AG04450 (cell line): Measurements from ENCODE around the gene PPP3CA. TPM values are rescaled to one million over a fixed set of nuclear protein-coding genes. Genes with fewer than 3 reads are reported as not detected.

Source experiments
- CTCF ChIA-PET: fragments of 300-600, 350-600 bp; formaldehyde crosslinking; extraction: SDS; loops from one replicate; lab custom pipeline; 2022; ENCODE audit warnings: antibody characterized with exemption, inconsistent platforms; lab: Charles Lee
- POLR2A ChIA-PET: fragments of 350-600 bp; formaldehyde crosslinking; extraction: SDS; loops from one replicate; lab custom pipeline; 2021; ENCODE audit warnings: antibody characterized with exemption, inconsistent platforms; lab: Yijun Ruan, JAX
- DNase-seq: peaks from one replicate; pipeline ENCODE4 v3.0.0-alpha.2; 2011; ENCODE audit warnings: low read depth, low spot score
- H3K27ac ChIP-seq: one replicate; pipeline ENCODE4 v1.5.1; 2012; ENCODE audit warnings: low read depth, low read length, control low read depth
- H3K27me3 ChIP-seq: one replicate; pipeline ENCODE4 v1.6.0; 2012; ENCODE audit warnings: low read length; ENCODE audit not compliant: control insufficient read depth, insufficient read depth
- H3K4me3 ChIP-seq: 2 replicates; pipeline ENCODE4 v1.5.1; 2011; ENCODE audit warnings: mild to moderate bottlenecking, low read depth, low read length, control low read depth
- H3K9me3 ChIP-seq: 2 replicates; pipeline ENCODE4 v1.5.1; 2012; ENCODE audit warnings: low read length; ENCODE audit not compliant: control insufficient read depth, insufficient read depth
- polyA plus RNA-seq: library from polyadenylated mRNA; depleted of rRNA; stranded (reverse); fragments of >200 nt; gene quantifications from 2 replicates; pipeline ENCODE4 v1.2.3, GENCODE V29; 2011
- small RNA-seq: library from RNA; depleted of rRNA; stranded (forward); fragments of <200 nt; gene quantifications from one replicate; pipeline ENCODE3, GENCODE V24; 2012; ENCODE audit warnings: low read depth; ENCODE audit not compliant: insufficient read length
- TF ChIP-seq, protein P1 (sequence below): IDR thresholded peaks from 2 replicates; pipeline ENCODE4 v1.5.1; 2011; ENCODE audit warnings: low read depth, low read length, control low read depth, inconsistent platforms

PPP3CA gene
- polyA plus RNA-seq, 1 experiment, result 38.7 TPM

DNA sequence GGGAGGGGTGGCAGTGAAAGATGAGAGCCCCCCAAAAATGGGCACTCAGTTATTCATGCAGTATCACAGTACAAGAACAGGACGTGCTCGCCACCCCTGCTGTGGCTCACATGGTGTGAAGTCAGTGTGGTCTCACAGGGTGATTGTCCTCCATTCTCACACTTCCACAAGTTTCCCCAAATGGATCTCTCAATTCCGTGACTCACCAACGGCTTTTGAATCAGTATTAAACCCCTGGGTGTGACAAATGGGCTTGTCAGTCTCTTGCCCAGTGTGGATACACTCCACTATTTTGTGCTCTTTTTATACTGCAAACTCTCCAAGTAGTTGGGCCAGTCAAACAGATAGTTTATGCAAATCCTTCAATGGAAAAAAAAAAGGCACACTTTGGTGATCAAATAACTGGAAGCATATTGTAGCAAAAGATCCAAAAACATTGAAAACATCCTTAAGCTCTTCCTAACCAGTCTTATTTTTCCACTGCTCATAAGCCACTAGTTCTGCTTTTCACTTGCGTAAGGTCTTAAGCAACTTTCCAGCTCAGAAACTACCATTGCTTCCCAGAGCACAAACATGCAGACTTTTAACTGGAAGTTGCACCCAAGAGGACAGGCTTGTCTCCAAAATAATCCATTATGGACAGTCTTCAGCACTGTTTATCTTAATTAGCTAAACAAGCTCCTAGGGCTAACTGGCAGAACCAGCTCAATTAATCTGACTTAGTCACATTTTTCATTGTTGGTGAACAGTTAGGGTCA, 365.7 kb downstream of the PPP3CA start:
- Histone ChIP-seq H3K27ac (no peak overlapping the region), H3K4me3 (no peak overlapping the region), H3K27me3 (no peaks in the 10 kb centered on the region), H3K9me3 (no peaks in the 10 kb centered on the region; the same call in 1 of the 2 replicates)
- no peak for DNase-seq
- ChIA-PET CTCF (no interaction called here), POLR2A (no interaction called here)
- TF ChIP-seq, protein P1, sequence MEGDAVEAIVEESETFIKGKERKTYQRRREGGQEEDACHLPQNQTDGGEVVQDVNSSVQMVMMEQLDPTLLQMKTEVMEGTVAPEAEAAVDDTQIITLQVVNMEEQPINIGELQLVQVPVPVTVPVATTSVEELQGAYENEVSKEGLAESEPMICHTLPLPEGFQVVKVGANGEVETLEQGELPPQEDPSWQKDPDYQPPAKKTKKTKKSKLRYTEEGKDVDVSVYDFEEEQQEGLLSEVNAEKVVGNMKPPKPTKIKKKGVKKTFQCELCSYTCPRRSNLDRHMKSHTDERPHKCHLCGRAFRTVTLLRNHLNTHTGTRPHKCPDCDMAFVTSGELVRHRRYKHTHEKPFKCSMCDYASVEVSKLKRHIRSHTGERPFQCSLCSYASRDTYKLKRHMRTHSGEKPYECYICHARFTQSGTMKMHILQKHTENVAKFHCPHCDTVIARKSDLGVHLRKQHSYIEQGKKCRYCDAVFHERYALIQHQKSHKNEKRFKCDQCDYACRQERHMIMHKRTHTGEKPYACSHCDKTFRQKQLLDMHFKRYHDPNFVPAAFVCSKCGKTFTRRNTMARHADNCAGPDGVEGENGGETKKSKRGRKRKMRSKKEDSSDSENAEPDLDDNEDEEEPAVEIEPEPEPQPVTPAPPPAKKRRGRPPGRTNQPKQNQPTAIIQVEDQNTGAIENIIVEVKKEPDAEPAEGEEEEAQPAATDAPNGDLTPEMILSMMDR, result no peak

DNA sequence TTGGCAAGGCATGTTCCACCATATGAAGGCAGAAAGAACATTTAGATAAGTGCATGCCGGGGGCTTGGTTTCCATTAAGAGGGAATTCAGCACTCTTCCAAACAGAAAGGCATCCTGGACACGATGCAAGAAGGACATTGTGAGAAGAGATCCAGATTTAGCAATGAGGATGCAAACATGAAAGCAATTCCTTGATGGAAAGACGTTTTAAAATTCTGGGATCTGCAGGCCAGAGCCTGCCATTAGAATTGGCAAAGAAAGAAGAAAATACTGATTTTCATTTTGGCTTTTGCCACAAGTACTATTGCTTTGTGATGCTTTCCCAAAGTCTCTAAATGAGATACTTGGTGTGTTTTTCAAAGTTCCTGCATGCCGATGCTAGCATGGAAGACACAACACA, 367.6 kb downstream of the PPP3CA start:
- H3K27me3 ChIP-seq, result no peaks in the 10 kb centered on the region
- CTCF ChIA-PET, result no interaction called here
- no peak for DNase-seq
- H3K9me3 ChIP-seq, result no peaks in the 10 kb centered on the region
- TF ChIP-seq, protein P1, result no peak
- H3K27ac ChIP-seq, result no peak overlapping the region
- POLR2A ChIA-PET, result no interaction called here
- H3K4me3 ChIP-seq, result no peak overlapping the region

DNA sequence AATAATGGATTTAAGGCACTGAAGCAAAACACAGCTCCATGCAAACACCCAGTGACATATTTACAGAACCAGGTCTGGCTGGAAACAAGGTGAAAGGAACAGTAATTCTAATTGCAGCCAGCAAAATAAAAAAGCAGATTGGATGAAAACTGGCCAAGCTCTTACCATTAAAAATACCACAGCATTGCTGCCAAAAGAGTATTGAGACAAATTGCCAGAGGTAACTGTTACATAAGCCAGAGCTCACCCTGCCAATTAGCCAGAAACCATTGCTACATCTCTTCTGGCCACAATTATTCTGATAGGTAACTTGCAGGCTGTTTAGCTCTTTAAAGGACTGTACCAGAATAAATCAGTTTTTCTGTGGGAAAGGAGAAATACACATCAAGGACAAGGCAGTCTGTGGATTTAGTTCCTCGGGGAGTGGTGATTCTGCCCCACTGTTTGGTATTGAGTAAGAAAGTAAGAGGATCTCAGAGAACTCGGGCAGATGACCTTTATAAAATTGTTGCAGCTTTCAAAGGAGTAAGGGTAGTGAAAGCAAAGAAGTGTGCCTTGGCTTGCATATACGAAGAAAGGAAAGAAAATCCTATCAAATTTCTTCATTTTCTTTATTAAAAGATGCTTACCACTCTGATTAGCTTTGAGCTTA, 369.5 kb downstream of the PPP3CA start:
- ChIA-PET CTCF (no interaction called here), POLR2A (no interaction called here)
- TF ChIP-seq, protein P1, result no peak
- DNase-seq, result no peak
- Histone ChIP-seq H3K4me3 (no peak overlapping the region), H3K27ac (no peak overlapping the region), H3K9me3 (no peaks in the 10 kb centered on the region), H3K27me3 (no peaks in the 10 kb centered on the region)

DNA sequence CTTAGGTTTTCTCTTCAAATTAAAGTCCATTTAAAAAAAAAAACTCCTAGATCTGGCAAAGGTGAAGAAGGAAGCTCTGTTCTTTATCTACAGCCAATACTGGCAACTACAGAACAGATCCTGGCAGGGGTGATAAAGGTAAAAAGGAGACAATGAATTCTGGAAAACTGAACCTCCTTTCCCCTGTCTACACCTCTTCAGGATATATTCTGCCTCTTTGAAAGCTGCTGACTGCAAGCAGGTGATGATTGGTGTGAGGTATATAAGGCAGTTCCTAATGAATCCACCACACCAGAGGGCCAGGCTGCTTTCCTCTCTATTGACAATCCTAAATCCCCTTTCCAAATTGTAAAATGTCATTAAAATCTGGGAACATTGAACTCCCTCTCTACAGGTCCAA, 370.1 kb downstream of the PPP3CA start:
- ChIA-PET CTCF (no interaction called here), POLR2A (no interaction called here)
- Histone ChIP-seq H3K9me3 (no peaks in the 10 kb centered on the region), H3K27ac (no peak overlapping the region), H3K27me3 (no peaks in the 10 kb centered on the region), H3K4me3 (no peak overlapping the region)
- no peak for DNase-seq
- TF ChIP-seq, protein P1, result no peak

Small RNA genes within 50 kb of the gene (small RNA-seq; reads per million reads assigned to genes)
- gene MIR1255A (1.6 reads per million), gene MIR8066 (not detected)
